HS-27A (cell line): ENCODE data around the gene SCD.
"Not testable (repeated sequence)": the region's sequence is repeated elsewhere in the genome, so short reads cannot be mapped to it uniquely, and the experiment has no call there.

Source experiments
- DNase-seq: peaks from one replicate; pipeline ENCODE4 v3.0.0-alpha.2; 2012; ENCODE audit warnings: low read depth, missing footprints

The SCD gene

DNA sequence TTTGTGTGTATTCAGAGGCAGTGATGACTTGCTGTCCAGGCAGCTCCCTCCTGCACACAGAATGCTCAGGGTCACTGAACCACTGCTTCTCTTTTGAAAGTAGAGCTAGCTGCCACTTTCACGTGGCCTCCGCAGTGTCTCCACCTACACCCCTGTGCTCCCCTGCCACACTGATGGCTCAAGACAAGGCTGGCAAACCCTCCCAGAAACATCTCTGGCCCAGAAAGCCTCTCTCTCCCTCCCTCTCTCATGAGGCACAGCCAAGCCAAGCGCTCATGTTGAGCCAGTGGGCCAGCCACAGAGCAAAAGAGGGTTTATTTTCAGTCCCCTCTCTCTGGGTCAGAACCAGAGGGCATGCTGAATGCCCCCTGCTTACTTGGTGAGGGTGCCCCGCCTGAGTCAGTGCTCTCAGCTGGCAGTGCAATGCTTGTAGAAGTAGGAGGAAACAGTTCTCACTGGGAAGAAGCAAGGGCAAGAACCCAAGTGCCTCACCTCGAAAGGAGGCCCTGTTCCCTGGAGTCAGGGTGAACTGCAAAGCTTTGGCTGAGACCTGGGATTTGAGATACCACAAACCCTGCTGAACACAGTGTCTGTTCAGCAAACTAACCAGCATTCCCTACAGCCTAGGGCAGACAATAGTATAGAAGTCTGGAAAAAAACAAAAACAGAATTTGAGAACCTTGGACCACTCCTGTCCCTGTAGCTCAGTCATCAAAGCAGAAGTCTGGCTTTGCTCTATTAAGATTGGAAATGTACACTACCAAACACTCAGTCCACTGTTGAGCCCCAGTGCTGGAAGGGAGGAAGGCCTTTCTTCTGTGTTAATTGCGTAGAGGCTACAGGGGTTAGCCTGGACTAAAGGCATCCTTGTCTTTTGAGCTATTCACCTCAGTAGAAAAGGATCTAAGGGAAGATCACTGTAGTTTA lies 15.8 kb downstream of the SCD start:
- no peak for DNase-seq

DNA sequence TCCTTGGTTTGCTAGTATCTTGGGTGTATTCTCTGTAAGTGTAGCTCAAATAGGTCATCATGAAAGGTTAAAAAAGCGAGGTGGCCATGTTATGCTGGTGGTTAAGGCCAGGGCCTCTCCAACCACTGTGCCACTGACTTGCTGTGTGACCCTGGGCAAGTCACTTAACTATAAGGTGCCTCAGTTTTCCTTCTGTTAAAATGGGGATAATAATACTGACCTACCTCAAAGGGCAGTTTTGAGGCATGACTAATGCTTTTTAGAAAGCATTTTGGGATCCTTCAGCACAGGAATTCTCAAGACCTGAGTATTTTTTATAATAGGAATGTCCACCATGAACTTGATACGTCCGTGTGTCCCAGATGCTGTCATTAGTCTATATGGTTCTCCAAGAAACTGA lies 17.1 kb downstream of the SCD start:
- DNase-seq, result no peak

DNA sequence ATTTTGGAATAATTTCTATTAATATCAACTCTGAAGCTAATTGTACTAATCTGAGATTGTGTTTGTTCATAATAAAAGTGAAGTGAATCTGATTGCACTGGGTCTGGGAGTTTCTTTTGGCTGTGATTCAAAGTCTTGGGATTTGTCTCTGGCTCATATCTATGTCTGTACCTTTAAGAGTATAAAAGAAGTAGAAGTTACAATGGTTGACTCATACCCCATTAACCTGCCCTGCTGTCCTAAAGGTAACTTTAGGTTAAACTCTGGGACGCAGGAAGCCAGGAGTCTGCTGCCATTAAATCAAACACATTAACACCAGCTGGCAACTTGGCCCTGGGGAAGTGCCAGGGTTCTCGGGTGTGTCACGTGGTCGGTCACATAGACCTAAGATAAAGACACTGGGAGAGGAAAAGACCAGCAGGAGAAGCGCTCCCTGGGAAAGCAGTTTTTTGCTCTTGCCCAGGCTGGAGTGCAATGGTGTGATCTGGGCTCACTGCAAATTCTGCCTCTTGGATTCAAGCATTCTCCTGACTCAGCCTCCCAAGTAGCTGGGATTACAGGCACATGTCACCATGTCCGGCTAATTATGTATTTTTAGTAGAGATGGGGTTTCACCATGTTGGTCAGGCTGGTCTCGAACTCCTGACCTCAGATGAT lies 17.8 kb downstream of the SCD start:
- DNase-seq, result no peak

DNA sequence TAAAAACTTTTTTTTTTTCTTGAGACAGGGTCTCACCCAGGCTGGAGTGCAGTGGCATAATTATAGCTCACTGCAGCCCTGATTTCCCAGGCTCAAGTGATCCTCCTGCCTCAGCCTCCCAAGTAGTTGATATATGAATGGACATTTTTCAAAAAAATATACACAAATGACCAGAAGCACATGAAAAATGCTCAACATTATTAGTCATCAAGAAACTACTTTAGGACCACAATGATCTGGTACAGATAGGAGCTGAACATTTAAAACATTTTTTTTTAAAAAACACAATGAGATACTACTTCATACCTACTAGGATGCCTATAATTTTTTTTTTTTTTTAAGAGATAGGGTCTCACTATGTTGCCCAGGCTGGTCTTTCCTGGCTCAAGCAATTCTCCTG lies 21.7 kb downstream of the SCD start:
- no peak for DNase-seq

DNA sequence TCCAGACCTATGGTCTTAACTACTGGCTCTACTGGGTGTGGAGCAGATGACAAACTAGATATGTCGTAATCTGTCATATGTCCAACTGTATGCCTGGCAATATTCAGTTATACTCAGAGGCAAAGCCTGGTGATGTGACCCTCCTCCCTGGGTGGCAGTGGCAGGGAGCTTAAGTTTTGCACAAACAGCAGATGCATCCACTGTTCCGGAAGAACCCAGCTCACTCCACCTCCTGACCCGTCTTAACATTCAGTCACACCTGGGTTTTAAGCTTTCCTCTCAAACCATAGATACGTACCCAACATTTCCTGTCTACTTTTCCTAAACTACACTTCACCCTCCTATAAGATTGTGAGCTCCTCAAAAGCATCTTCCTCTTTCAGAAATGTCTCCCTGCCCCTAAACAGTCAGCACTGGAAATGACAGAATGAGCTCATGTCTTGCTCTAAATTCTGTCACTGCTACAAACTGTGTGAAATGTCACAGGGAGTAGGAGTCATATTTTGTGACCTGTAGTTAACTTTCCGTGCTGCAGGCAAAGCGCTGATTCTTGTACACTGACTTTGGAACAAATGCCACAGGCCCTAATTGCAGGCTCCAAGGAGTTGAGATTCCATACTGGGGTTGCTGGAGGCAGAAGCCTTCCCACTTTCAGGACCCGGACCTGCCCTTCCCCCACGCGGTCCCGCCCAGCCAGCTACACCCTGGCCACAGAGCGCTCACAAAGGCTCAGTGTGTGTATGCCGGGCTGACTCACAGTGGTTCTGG lies 23.9 kb downstream of the SCD start:
- DNase-seq, result peak; percentile 49

DNA sequence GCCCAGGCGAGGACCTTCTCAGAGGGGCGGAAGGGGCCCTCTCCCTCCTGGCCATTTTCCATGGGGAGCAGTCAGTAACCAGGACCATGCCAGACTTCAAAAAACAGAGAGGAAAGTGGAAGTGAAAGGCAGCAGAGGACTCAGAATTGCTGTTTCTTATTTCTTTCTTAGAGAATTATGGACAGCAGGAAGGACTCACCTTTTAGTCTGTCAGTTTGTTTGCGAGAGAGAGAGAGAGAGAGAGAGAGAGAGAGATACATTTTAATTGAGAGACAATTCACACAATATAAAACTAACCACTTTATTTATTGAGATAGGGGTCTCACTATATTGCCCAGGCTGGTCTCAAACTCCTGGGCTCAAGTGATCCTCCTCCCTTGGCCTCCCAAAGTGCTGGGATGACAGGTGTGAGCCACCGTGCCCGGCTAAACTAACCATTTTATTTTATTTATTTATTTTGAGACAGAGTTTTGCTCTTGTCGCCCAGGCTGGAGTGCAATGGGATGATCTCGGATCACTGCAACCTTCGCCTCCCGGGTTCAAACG lies 24.5 kb downstream of the SCD start:
- DNase-seq, result no peak

DNA sequence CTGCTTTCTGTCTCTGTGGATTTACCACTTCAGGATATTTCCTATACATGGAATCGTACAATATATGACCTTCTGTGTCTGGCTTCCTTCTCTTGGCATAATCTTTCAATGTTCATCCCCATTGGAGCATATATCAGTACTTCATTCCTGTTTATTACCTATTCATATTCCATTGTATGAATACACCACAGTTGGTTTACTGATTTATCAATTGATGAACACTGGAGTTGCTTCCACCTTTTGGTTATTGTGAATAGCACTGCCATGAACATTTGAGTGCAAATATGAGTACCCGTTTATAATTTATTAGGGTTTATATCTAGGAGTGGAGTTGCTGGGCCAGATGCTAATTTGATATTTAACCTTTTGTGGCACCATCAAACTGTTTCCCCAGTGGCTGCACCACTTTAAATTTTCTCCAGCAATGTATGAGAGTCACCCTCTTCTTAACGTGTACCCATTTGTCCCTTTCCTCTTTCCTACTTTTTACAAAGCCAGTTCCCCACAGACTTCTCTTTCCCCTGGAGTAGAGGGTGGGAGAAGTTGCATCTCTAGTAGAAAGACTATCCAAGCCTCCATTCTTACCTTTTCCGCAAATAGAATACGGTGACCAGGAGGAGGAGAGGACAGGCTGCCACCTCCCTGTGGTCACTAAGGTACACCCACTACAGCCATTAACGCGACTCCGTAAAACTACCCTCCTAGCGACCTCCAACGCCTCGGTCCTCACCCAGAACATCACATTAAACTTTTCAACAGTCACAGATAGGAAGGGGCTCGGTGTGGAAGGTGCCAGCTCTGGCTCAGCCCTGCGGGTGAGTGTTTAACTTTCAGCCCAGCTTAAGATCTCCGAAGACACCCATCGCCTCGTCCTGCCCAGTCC lies 25.6 kb downstream of the SCD start:
- no peak for DNase-seq

DNA sequence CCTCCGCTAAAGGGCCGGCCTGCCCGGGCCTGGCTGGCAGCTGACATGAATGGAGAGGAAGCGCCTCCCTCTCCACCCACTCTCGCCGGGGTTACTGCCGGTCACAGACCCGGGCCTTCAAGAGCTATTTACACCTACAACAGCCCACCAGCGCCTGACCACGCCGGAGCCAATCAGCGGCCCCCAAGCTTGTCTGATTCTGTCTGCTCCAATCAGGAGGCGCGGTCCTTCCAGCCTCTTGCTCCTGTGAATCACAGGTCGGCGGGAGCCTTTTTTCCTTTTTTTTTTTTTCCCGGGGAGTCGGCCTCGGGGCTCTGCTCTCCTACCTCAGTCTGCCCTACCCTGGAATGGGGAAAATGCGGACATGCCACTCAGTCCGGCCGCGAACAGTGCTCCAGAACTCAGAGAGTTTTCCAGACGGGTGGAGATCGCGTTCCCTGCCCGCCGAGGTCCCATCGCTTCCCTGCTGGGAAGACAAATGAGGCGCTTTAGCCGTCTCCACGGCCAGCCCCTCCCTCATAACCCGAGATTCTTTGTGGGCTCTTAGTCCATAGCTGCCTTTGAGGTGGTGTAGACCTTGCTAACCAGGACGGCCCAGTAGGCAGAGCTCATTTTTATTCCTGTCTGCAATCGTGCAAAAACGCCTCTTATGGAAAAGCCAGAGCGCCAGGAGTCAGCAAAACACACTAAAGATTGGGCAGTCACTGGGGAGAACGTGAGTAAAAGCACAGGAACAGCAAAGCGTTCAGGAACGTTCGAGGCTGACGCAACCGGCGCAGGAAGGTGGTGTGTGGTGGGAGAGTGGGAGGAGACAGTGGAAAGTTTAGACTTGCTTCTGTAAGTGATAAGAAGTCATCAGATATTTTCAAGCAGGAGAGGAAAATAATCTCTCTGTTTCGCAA lies 26.5 kb downstream of the SCD start:
- DNase-seq, result peak; percentile 91

DNA sequence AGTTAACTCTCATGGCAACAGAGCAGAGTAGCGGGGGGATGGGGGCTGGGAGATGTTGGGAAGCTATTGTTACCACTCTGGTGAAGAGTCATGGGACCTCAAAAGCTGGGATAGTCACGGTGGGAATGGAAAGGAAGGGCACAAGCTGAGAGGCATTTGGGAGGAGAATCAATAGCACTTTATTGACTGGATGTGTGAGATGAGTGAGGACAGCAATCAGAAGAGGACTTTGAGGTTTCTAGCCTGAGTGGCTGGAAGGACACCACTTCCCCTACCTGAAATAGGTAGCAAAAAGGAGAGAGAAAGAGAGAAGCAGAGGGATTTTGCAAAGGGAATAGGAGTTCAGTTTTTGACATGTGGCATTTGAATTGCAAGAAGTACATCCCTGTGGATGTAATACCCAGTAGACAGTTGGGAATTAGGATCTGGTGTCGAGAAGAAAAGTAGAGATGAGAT lies 27.2 kb downstream of the SCD start:
- no peak for DNase-seq

DNA sequence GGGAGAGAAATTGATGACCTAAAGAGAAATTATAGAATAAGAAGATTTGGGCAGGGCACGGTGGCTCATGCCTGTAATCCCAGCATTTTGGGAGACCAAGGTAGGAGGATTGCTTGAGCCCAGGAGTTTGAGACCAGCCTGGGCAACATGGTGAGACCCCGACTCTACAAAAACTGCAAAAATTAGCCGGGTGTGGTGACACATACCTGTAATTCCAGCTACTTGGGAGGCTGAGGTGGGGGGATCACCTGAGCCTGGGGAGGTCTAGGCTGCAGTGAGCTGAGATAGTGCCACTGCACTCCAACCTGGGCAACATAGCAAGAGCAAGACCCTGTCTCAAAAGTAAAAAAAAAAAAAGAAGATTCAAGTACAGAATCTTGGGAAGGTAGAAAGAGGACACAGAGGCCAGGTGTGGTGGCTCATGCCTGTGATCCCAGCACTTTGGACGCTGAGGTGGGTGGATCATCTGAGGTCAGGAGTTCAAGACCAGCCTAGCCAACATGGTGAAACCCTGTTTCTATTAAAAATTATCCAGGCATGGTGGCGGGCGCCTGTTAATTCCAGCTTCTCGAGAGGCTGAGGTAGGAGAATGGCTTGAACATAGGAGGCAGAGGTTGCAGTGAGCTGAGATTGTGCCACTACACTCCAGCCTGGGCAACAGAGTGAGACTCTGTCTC lies 27.8 kb downstream of the SCD start:
- not testable (repeated sequence) for DNase-seq

DNA sequence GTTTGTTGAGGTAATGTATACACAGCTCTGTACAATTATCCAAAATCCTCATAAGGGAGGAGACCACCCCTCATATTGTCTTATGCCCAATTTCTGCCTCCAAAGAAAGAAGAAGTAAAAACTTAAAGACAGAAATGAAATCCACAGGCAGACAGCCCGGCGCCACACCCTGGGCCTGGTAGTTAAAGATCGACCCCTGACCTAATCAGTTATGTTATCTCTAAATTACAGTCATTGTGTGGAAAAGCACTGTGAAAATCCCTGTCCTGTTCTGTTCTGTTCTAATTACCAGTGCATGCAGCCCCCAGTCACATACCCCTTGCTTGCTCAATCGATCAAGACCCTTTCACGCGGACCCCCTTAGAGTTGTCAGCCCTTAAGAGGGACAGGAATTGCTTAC lies 29.6 kb downstream of the SCD start:
- not testable (repeated sequence) for DNase-seq

DNA sequence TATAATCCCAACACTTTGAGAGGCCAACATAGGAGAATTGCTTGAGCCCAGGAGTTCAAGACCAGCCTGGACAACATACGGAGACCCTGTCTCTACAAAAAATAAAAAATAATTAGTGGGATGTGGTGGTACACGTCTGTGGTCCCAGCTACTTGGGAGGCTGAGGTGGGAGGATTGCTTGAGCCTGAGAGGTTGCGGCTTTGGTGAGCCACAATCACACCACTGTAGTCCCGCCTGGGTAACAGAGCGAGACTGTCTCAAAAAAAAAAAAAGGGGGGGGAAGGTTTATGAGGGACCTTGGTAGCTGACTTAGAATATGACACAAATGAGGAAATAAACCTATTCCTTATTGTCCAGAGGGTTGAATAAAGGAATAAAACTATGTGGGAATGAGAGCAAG lies 30.8 kb downstream of the SCD start:
- DNase-seq, result no peak

DNA sequence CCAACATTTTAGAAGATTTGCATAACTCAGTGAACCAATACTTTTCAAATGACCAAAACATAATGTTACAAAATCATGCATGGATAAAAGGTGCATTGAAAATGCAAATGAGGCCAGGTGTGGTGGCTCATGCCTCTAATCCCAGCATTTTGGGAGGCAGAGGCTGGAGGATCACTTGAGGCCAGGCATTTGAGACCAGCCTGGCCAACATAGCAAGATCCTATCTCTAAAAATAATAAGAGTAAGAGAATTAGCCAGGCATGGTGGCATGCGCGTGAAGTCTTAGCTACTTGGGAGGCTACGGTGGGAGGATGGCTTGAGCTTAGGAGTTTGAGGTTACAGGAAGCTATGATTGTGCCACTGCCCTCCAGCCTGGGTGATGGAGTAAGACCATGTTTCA lies 33.4 kb downstream of the SCD start:
- no peak for DNase-seq

DNA sequence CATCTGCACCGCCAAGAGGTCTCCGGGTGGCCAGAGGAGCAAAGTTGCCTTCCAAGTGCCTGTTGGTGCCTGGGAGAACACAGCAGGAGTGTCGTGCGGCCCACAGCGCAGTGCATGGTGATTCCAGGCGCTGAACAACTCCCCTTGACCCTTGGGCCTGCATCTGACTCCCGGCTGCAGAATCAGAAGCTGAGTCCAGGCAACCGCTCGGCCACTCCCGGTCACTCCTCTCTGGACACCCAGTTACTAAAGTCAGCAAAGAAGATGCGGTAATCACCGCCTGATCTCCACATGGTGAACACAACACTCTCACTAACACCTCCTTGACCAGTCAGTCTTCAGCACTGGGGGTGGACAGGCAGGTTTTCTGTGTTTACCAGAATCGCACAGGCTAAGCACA lies 35.5 kb downstream of the SCD start:
- no peak for DNase-seq

DNA sequence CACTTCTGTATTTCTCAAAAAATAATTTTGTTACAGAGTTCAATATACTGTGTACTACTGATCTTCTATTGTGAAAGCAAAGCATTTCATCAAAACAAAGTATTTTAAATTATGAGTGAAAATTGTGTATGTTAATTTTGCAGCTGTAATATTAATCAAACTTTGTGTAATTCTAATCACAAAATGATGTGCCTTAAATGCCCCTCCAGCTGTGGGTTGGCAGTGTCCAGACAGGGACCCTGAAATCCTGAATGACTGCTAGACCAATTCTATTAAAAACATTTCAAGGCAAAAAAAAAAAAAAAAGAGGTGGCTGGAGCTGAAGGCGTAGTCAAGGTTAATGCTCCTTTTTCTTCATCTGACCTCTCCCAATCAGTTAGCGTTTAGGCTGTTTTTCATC lies 36.2 kb downstream of the SCD start:
- no peak for DNase-seq

DNA sequence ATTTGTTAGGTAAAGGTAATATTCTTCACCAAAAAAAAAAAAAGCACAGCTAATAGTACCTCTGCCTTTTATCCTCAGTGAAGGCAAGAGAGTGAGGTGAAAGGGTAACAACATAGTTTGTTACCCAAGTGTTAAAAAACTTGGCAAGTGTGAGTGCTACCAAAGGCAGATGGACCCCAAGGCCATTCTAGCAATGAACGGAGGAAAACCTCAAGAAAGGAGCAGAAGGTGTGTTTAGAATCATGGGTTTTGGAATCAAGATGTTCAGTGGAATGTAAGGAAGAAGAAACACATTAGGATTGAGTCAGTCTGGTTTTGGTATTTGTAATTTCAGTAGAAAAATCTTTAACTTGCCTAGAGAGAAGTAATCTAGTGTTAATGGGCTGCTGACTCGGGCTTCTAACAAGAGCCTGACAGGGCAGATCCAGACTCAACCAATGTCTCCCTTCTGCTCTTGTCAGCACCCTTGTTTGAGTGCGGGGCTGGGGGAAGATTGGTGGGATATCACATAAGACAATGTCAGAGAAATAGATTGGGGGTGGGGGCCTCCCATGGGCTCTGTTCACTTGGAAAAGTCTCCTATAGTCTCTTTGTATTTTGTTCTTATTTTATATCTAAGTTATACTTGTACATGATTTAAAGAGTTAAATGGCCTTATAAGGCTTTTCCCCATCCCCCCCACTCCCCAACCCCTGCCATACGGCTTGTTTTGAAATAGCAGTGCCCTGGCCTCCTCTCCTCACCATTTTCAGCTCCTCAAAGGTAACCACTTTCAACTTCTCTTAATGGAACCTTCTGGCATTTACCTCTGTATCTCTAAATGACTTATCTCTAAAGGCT lies 44.4 kb downstream of the SCD start:
- no peak for DNase-seq

DNA sequence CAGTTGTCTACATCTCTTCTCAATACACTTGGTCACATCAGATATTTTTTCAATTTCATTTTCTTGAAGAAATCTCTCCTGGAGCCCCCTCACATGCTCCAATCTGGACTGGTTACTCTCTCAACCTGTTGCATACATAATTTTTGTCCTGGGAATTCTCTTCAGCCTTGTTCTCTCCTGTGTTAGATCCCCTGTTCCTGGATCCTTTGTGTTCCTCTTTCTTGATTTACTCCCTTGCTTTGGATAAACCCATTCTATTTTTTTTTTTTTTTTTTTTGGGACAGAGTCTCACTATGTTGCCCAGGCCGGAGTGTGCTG lies 45.6 kb downstream of the SCD start:
- DNase-seq, result no peak

DNA sequence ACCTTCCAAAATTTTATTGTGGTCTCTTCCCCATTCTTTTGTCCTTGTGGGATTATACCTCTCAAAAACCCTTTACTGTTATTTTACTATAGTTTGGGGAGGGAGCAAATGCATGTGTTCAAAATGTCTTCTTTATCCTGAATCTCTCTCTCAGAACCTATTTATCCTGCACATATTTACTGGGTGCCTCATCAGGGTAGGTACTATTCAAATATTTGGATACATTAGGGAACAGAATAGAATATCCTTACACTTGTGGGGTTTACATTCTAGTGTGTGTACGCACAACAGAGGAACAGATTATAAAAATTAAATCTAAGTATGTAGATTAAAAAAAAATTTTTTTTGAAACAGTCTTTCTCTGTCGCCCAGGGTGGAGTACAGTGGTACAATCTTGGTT lies 48.6 kb downstream of the SCD start:
- no peak for DNase-seq

DNA sequence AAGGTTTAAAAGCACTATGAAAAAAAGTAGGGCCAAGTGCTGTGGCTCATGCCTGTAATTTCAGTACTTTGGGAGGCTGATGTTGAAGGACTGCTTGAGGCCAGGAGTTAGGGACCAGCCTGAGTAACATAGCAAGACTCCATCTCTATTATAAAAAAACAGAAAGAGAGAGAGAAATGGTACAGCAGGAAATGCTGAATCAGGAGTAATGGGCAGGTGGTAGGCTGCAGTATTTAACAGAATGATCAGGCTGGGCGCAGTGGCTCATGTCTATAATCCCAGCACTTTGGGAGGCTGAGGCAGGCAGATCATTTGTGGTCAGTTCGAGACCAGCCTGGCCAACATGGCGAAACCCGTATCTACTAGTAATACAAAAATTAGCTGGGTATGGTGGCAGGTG lies 49.6 kb downstream of the SCD start:
- DNase-seq, result no peak
